MM.1S (cell line): Measurements from ENCODE around the gene OR52I2.
A peak's percentile ranks its signal among the peaks of the same experiment; 100 is the strongest.

Experiments
- DNase-seq: peaks from one replicate; pipeline ENCODE4 v3.0.0-alpha.2; 2015
- H2AFZ ChIP-seq: fragments of 300-600 bp; sonication (generic); 2 replicates; pipeline ENCODE4 v1.6.0; 2016; ENCODE audit warnings: antibody characterized with exemption, low read length
- H3F3A ChIP-seq: fragments of 300-600 bp; sonication (generic); 2 replicates; pipeline ENCODE4 v1.6.1; 2016; ENCODE audit warnings: mild to moderate bottlenecking, antibody characterized with exemption, low read length, moderate library complexity, mixed read lengths; ENCODE audit not compliant: insufficient read depth
- H3K27ac ChIP-seq: fragments of 300-600 bp; sonication (generic); 2 replicates; pipeline ENCODE4 v1.5.1; 2016; ENCODE audit warnings: mild to moderate bottlenecking, low read length
- H3K27me3 ChIP-seq: fragments of 300-600 bp; sonication (generic); replicated peaks from 2 replicates; pipeline ENCODE4 v1.6.0; 2016; ENCODE audit warnings: low read length; ENCODE audit not compliant: insufficient read depth
- H3K36me3 ChIP-seq: fragments of 300-600 bp; sonication (generic); replicated peaks from 2 replicates; pipeline ENCODE4 v1.6.1; 2016; ENCODE audit warnings: mild to moderate bottlenecking, low read length, mixed read lengths; ENCODE audit not compliant: insufficient read depth
- H3K4me1 ChIP-seq: fragments of 300-600 bp; sonication (generic); 2 replicates; pipeline ENCODE4 v1.6.1; 2016; ENCODE audit warnings: low read length, mixed read lengths
- H3K4me2 ChIP-seq: fragments of 300-600 bp; sonication (generic); 2 replicates; pipeline ENCODE4 v1.6.0; 2016; ENCODE audit warnings: low read depth, low read length
- H3K4me3 ChIP-seq: fragments of 300-600 bp; sonication (generic); 2 replicates; pipeline ENCODE4 v1.5.1; 2016; ENCODE audit warnings: low read length, mixed read lengths
- H3K79me2 ChIP-seq: fragments of 300-600 bp; sonication (generic); 2 replicates; pipeline ENCODE4 v1.6.1; 2016; ENCODE audit warnings: mixed run types, low read length, mixed read lengths
- H3K9ac ChIP-seq: fragments of 300-600 bp; sonication (generic); 2 replicates; pipeline ENCODE4 v1.6.1; 2016; ENCODE audit warnings: low read length, mixed read lengths
- H3K9me2 ChIP-seq: fragments of 300-600 bp; sonication (generic); replicated peaks from 2 replicates; pipeline ENCODE4 v1.6.1; 2016; ENCODE audit warnings: mild to moderate bottlenecking, low read length, mixed read lengths; ENCODE audit not compliant: insufficient read depth
- H3K9me3 ChIP-seq: fragments of 300-600 bp; sonication (generic); replicated peaks from 2 replicates; pipeline ENCODE4 v1.6.1; 2016; ENCODE audit warnings: mild to moderate bottlenecking, low read length, mixed read lengths; ENCODE audit not compliant: insufficient read depth
- H4K20me1 ChIP-seq: fragments of 300-600 bp; sonication (generic); 2 replicates; pipeline ENCODE4 v1.6.1; 2016; ENCODE audit warnings: mild to moderate bottlenecking, low read length, moderate library complexity, mixed read lengths; ENCODE audit not compliant: insufficient read depth
- EZH2 ChIP-seq: fragments of 300-600 bp; sonication (generic); optimal IDR thresholded peaks from 2 replicates; pipeline ENCODE3; 2017; ENCODE audit warnings: low read depth, mild to moderate bottlenecking, antibody characterized with exemption, low read length, mixed read lengths
- EZH2phosphoT487 ChIP-seq: fragments of 300-600 bp; sonication (generic); IDR thresholded peaks from 2 replicates; pipeline ENCODE4 v1.6.1; 2018; ENCODE audit warnings: antibody characterized with exemption, low read length
- TF ChIP-seq, protein P1 (sequence below): fragments of 300-600 bp; sonication (generic); IDR thresholded peaks from 2 replicates; pipeline ENCODE4 v1.5.1; 2016; ENCODE audit warnings: antibody characterized with exemption, low read length, mixed read lengths

Gene OR52I2

DNA sequence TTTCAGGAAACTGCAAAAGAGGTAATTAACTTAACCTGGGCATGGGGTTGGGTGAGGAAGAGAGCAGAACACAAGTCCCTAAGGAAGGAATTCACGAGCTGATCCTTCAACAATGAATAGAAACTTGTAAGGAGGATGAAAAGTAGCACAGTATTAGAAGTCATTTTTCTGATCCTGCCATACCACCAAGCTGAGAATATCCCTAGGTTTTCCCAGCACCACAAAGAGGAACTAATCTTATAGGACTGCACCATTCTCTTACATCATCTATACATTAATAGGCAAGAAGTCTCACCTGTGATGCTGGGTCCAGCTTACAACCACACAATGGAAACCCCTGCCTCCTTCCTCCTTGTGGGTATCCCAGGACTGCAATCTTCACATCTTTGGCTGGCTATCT, 12.2 kb downstream of the OR52I2 start, which contains the start of gene OR52I1:
Gene OR52I1, plus strand, starts transcription at position 301 of the 400 bp plus-strand sequence. Its CDS starts 0 bp downstream, at position 301.
- no peak within 1 kb of the TSS for H3K4me3 ChIP-seq
- H3F3A ChIP-seq = no peaks in the 10 kb centered on the region
- H3K9ac ChIP-seq = no peak within 1 kb of the TSS
- no peak within 1 kb of the TSS for H2AFZ ChIP-seq
- H3K27me3 ChIP-seq = no peaks in the 10 kb centered on the region
- no peak within 1 kb of the TSS for H3K27ac ChIP-seq
- H3K4me1 ChIP-seq = no peaks in the 10 kb centered on the region
- H3K79me2 ChIP-seq = no peaks in the 10 kb centered on the region
- TF ChIP-seq EZH2phosphoT487 (no peak), EZH2 (no peak)
- TF ChIP-seq, protein P1, sequence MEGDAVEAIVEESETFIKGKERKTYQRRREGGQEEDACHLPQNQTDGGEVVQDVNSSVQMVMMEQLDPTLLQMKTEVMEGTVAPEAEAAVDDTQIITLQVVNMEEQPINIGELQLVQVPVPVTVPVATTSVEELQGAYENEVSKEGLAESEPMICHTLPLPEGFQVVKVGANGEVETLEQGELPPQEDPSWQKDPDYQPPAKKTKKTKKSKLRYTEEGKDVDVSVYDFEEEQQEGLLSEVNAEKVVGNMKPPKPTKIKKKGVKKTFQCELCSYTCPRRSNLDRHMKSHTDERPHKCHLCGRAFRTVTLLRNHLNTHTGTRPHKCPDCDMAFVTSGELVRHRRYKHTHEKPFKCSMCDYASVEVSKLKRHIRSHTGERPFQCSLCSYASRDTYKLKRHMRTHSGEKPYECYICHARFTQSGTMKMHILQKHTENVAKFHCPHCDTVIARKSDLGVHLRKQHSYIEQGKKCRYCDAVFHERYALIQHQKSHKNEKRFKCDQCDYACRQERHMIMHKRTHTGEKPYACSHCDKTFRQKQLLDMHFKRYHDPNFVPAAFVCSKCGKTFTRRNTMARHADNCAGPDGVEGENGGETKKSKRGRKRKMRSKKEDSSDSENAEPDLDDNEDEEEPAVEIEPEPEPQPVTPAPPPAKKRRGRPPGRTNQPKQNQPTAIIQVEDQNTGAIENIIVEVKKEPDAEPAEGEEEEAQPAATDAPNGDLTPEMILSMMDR = no peak
- no peaks in the 10 kb centered on the region for H3K9me2 ChIP-seq
- H3K4me2 ChIP-seq = no peak within 1 kb of the TSS
- no peaks in the 10 kb centered on the region for H4K20me1 ChIP-seq
- no peaks in the 10 kb centered on the region for H3K9me3 ChIP-seq
- H3K36me3 ChIP-seq = no peaks in the 10 kb centered on the region
- no peak for DNase-seq

DNA sequence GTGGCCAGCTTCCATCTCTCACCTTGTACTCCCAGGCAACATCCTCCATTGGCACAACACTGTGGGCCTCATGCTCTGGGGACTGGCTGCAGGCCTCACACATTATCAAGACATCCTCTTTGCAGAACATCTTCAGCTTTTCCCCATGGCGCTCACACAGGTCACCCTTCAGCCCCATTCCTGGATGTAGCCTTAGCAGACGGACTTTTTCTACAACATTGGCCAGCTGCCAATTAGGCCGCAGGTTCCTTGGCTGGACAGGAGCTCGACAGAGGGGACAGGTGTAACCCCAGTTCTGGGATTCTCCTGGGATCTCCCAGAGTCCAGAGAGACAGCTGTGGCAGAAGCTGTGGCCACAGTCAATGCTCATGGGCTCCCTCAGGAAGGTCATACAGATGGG, 23.5 kb downstream of the OR52I2 start:
- no peak for DNase-seq
- Histone ChIP-seq H3K9me3 (no peaks in the 10 kb centered on the region), H3K4me1 (no peaks in the 10 kb centered on the region; the same call in 1 of the 2 replicates), H3K9ac (no peak overlapping the region), H3K9me2 (no peaks in the 10 kb centered on the region), H3K27ac (no peak overlapping the region), H2AFZ (no peak overlapping the region), H3K4me2 (no peak overlapping the region), H3K79me2 (no peaks in the 10 kb centered on the region), H3K4me3 (no peak overlapping the region), H3K27me3 (no peaks in the 10 kb centered on the region), H4K20me1 (no peaks in the 10 kb centered on the region), H3K36me3 (no peaks in the 10 kb centered on the region), H3F3A (peaks cover 6% of the 10 kb centered on the region; the same call in 1 of the 2 replicates)
- TF ChIP-seq EZH2phosphoT487 (no peak), EZH2 (no peak)
- TF ChIP-seq, protein P1 = no peak

DNA sequence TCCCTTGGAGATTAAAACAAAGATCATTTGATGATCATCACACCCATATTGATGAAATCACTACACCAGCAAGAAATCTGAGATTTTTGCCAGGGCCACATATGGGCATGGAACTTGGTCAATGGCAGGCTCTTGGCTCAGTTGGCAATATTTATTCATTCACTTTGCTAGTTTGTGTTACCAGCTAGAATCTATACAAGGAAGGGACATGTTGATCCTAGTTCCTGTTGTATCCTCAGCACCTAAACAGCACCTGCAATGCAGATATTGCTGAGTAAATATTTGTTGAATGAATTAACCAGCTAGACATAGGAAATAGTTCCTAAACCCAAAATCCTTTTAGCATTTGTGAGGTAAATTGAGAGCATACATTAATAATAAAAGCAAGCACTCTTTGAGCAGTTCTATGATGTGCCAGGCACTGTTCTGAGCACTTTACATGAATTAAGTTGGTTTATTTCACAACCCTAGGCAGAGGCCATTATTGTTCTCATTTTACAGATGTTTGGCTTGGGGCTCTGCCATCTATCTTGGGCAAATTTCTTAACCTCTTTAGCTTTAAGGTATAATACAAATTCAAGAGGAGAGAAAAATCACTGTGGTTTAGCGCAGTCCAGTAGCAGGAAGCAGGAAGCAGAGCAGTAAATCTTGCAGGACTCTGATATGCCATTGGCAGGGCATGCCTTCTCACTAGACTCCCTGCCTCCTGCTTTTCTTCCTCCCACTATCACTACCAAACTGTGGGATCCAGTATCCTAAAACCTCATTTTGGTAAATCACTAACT, 24.9 kb downstream of the OR52I2 start:
- Histone ChIP-seq H2AFZ (no peak overlapping the region), H3K4me3 (no peak overlapping the region), H3K79me2 (no peaks in the 10 kb centered on the region), H3K9ac (no peak overlapping the region), H3K36me3 (no peaks in the 10 kb centered on the region), H3K9me3 (no peaks in the 10 kb centered on the region), H3K4me2 (peak overlapping the region; percentile 86; the same call in 1 of the 2 replicates), H4K20me1 (no peaks in the 10 kb centered on the region), H3F3A (peaks cover 6% of the 10 kb centered on the region; the same call in 1 of the 2 replicates), H3K4me1 (no peaks in the 10 kb centered on the region; the same call in 1 of the 2 replicates), H3K27me3 (no peaks in the 10 kb centered on the region), H3K27ac (no peak overlapping the region), H3K9me2 (no peaks in the 10 kb centered on the region)
- DNase-seq = no peak
- TF ChIP-seq EZH2phosphoT487 (no peak), EZH2 (no peak)
- TF ChIP-seq, protein P1 = no peak
